ENCODE measurements around the gene CX3CR1.

- TF ChIP-seq CTCF (IDR thresholded peaks at IDR 0.05; ENCODE audit: low read depth, low read length, poor library complexity, severe bottlenecking) (no peak), EZH2phosphoT487 (IDR thresholded peaks at IDR 0.05; ENCODE audit: borderline replicate concordance, low read length) (no peak)
These were observed 48.0 kb upstream of the CX3CR1 start for GRCh38 chr3:39327746-39328349.
